Measurements from ENCODE around the gene GPR62.
"Not testable (repeated sequence)": the region's sequence is repeated elsewhere in the genome, so short reads cannot be mapped to it uniquely, and the experiment has no call there.

Gene GPR62

DNA sequence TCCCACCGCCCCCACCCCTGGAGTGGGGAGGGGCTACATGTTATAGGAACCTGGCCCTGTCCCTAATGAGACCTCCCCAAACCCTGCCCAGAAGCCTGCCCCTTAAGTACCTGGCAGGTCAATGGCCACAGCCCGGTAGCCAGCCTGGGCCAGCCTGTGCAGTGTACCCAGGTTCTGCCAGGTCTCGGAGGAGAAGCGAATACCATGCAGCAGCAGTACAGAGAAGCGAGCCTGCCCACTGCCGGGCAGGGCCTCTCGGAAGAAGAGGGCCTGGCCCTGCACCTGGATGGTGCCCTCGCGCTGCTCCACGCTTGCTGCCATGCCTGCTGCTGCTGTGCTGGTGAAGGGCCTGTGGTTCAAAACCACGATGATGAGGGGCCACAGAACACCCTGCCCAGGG is 16.2 kb downstream of the GPR62 start:
- no peak for DNase-seq

DNA sequence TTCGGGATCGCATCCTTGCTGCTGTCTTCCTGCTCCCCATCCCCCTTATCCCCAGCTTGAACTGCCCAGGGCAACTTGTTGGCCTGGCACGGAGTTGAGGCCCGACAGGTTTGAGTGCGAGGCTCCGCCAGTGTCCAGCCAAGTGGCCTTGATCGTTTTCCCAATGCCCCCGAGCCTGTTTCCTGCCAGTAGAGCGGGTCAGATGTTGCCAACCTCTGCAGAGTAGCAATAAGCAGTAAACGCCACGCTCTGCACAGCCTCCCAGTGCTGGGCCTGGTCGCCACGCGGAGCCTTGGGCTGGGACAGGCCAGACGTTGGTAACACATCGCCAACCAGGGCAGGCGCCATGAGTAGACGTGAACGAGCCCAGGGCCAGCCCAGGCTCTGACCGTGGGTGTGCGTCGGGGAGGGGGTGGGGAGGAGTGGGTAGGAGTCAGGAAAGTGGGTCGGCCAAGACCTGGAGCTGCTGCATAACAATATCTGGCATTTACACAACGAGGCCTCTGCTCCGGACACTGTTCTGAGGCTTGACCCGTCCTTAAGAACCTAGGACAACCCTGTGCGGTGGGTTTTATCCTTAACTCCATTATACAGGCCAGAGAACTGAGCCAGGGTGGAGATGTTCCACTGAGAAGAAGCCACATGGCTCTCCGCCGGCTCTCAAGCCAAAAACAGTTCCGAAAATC is 19.2 kb downstream of the GPR62 start:
- no peak for DNase-seq

GRCh38 chr3:51974963-51975851 is 20.0 kb downstream of the GPR62 start, which contains the start of gene ABHD14A:
Gene ABHD14A, plus strand, starts transcription at chr3:51975064. Its CDS starts 72 bp downstream, at chr3:51975136.
- peak; percentile 82 to 85 for DNase-seq

- peak; percentile 43 to 48 for DNase-seq
Measured at GRCh38 chr3:51975852-51976549, 20.8 kb downstream of the GPR62 start.

GRCh38 chr3:51977446-51978142 is 22.4 kb downstream of the GPR62 start:
- DNase-seq = peak; percentile 26 to 53

- DNase-seq = no peak
Measured at GRCh38 chr3:51978143-51978502, 22.9 kb downstream of the GPR62 start.

GRCh38 chr3:51980253-51980652 is 25.1 kb downstream of the GPR62 start:
- DNase-seq = no peak

DNA sequence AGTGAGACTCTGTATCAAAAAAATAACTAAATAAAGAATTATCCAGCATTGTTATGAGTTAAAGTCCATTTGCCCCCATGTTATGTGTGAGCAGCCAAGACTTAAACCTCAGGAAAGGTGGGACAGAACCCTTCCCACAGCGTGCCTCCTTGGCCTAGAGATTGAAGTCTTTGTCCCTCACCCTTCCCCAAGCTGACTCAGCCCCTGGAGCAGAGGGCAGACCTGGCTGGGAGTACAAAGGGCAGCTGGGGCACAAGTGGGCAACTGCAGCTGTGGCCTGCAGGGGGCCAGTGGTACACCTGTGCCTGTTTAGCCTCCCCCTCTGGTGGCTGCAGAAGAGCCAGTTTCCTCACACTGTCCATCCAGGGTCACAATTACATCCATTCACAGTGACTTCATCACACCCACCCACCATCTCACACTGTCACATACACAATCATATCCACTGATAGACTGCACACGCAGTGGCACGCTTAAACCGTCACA is 27.2 kb downstream of the GPR62 start:
- peak in 1 of 2 donors; percentile 19 for DNase-seq

DNA sequence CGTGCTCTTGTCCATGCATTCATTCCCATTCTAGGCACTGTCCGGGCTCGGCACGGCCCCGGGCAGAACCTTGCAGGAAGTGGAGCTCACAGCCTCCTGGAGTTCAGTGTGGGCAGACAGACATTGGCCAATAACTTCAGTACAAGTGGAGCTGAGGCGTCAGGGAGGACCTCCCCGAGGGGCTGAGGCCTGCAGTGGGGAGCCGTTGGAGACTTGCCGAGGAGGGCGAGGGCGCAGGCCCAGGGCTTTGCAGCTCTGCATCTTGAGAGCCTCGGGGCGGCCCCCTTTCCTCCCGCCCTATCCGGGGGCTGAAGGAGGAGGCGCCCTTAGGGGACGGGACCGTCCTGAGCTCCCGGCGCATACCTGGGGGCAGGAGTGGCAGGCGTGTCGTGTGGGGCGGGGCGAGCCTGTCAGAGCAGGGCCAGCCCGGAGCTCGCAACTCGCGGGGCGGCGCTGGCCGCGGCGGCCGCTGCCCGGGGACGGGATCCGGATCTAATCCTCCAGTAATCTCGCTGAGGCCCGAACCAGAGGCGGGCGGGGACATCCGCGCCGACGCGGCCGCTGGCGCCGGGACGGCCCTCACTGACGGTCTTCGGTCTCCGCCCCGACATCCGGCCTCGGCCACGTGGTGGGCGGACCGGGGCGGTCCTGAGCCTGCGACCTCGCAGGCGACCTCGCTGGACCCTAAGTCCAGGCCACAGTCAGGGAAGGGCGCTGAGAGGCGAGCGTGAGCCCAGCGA is 27.8 kb downstream of the GPR62 start, which contains the start of gene ACY1:
TSS of gene ACY1 (plus strand) at position 698 of the 740 bp plus-strand sequence. CDS start 530 bp downstream, outside the sequence.
- peak; percentile 64 to 76 for DNase-seq

- no peak for DNase-seq
Measured at GRCh38 chr3:51983578-51984268, 28.5 kb downstream of the GPR62 start.

DNA sequence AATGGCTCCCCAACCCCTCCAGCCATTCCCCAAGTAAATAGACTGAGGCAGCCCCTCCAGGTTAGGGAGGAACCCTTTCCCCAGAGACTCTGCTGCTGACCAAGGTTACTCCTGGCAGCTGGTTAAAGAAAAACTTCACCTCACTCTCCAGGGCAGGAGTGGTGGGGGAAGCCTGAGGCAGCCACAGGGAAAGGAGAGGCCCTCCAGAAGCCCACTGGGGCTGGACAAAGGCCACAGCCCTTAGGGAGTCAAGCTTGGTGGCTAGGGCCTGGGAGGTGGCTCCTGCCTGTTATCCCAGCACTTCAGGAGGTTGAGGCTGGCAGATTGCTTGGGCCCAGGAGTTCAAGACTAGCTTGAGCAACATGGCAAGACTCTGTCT is 29.1 kb downstream of the GPR62 start:
- no peak for DNase-seq

GRCh38 chr3:51985063-51985462 is 29.9 kb downstream of the GPR62 start:
- no peak for DNase-seq

- no peak for DNase-seq
Measured at GRCh38 chr3:51986010-51986947, 31.1 kb downstream of the GPR62 start.

DNA sequence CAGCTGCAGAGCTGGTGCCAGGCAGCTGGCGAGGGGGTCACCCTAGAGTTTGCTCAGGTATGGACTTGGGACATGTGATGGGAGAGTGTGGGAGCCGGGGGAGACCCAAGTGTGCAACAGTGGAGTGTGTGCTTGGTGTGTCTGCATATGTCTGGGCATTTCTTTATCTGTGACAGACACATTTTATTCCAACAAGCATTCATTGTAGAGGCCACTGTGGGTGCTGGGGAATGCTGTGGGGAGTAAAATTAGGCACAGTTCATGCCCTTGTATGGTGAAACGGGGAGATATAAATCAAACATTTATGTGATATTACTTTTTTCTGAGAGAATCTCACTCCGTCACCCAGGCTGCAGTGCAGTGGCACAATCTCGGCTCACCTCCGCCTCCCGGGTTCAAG is 32.4 kb downstream of the GPR62 start:
- DNase-seq = no peak

DNA sequence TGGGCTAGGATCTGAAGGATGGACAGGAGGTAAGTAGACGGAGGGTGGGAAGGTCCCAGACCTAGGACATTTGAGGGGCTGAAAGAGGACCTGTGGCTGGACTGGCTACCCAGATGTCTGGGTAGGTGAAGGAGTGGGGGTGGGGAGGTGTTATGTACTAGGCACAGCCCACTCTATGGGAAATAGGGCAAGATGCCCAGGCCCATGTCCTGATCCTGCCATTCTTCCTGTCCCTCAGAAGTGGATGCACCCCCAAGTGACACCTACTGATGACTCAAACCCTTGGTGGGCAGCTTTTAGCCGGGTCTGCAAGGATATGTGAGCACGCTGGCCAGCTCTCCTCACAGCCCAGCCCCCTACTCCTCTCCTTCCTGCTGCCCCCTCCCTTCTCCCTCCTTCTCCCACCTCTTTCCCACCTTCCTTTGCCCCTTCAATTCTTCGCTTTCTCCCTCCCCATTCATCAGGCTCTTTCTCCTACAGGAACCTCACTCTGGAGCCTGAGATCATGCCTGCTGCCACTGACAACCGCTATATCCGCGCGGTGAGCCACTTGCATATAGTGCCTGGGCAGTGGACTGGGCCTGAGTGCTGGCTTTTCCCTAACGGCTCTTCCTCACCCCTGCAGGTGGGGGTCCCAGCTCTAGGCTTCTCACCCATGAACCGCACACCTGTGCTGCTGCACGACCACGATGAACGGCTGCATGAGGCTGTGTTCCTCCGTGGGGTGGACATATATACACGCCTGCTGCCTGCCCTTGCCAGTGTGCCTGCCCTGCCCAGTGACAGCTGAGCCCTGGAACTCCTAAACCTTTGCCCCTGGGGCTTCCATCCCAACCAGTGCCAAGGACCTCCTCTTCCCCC is 33.3 kb downstream of the GPR62 start:
- DNase-seq = no peak

DNA sequence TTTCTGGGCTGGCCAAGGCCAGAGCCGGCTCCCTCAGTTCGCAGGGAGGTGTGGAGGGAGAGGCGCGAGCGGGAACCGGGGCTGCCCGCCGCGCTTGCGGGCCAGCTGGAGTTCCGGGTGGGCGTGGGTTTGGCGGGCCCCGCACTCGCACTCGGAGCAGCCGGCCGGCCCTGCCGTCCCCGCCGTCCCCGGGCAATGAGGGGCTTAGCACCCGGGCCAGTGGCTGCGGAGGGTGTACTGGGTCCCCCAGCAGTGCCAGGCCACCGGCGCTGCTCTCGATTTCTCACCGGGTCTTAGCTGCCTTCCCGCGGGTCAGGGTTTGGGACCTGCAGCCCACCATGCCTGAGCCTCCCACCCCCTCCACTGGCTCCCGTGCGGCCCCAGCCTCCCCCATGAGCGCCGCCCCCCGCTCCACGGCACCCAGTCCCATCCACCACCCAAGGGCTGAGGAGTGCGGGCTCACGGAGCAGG is 35.4 kb downstream of the GPR62 start:
- DNase-seq = not testable (repeated sequence)

DNA sequence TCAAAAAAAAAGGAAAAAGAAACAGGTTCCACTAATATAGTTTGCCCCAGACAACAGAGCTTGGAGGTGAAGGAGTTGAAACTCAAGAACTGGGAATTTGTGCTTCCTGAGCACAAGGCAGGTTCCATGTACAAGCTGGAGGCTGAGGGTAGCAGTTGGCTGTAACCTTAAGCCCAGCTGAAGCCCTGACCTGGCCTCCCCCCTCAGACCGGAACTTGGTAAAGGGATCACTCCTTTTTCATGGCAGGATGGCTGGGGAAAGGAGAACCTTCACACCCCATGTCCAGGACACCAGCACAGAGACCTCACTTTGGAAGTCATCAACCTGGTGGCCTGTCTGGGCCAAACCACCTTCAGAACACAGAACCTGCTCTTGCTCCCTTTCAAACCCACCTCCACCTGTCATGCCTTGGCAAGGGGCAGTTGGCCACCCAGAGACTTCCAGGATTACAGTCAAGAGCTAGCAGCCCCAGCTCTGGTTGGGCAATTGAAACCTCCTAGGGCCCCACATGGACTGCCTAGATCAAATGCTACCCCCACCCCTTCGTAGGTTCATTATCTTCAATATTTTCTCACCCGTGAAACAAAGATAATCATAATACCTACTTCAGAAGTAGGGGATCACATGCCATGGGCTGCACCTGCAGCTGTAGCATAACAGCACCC is 37.0 kb downstream of the GPR62 start:
- DNase-seq = no peak

DNA sequence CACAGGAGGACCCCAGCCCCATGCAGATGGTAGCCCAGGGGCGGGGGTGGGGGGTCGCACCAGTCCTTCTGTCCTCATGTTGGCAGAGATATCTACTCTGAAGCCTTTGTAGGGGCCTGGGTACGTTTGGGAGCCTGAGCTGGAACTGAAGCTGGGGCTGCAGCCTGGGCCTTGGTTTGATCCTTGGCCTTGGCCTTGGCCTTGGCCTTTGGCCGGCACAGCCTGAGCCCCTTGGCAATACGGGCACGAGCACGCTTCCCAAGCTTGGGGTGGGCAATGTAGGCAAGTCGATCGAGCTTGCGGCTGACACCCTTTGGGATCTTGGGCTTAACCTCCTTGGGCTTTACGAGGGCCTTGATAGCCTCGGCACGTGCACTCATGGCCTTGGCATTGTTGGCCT is 38.5 kb downstream of the GPR62 start:
- not testable (repeated sequence) for DNase-seq
